ENCODE results near the gene ARRDC3. TPM values are rescaled to one million over a fixed set of nuclear protein-coding genes. Genes with fewer than 3 reads are reported as not detected.
A peak's percentile ranks its signal among the peaks of the same experiment; 100 is the strongest.

ARRDC3 gene
- total and polyA plus RNA-seq, 9 of the 15 experiments (the other 6 are each of a cell fraction or from before 2014, with no cell fraction given) = 15.3 to 58.1 (median 39.4) TPM

DNA sequence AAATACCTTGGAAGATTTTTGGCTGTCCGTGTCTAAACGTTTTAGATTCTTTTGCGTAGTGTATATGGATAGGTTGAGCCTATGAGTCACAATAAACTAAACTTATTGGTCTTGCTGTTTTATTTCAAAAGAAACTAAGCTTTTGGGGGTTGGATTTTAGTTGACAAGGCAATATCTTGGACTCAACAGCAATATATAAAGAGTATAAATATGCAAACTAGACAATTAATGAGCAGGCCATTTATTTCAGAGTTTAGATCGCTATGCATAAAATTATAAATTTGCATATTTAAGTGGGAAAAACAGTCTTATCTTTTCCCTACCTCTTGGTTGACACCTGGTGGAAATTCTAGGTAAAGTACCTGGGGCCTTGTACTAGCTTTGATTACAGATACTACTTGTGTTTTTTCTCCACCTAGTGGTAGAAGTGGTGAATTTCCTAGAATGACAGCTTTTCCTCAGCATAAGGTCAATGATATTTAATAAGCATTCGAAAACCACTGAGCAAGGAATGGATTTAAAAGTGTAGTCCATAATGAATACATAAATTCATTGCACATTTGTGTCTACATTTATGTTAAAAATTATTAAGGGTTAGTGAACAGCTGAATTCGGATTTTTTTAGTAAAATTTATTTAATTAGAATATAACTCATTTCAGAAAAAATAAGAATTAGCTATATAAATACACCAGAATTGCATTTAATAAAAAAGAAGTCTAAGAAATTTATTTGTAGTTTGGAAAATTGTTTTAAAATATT lies 1.7 kb upstream of the ARRDC3 start (continued):
- TF ChIP-seq, protein P1, sequence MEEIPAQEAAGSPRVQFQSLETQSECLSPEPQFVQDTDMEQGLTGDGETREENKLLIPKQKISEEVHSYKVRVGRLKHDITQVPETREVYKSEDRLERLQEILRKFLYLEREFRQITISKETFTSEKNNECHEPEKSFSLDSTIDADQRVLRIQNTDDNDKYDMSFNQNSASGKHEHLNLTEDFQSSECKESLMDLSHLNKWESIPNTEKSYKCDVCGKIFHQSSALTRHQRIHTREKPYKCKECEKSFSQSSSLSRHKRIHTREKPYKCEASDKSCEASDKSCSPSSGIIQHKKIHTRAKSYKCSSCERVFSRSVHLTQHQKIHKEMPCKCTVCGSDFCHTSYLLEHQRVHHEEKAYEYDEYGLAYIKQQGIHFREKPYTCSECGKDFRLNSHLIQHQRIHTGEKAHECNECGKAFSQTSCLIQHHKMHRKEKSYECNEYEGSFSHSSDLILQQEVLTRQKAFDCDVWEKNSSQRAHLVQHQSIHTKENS (CRISPR knock-in tag; IDR thresholded peaks at IDR 0.05) = no peak
- TF ChIP-seq CBFA2T3 (IDR thresholded peaks at IDR 0.05) (no peak), ZNF282 (CRISPR knock-in tag; IDR thresholded peaks at IDR 0.05) (no peak), RAD21 (CRISPR knock-in tag; conservative IDR thresholded peaks at IDR 0.05 in 1 of 2, IDR thresholded peaks at IDR 0.05 in 1 of 2) (peak; percentile 100), CREM (IDR thresholded peaks at IDR 0.05; ENCODE audit: low read depth) (0 out of 2 replicates have a peak, but pooled peaks have one; percentile 17), ZBTB8A (IDR thresholded peaks at IDR 0.05; ENCODE audit: partially characterized antibody) (no peak), FOXK2 (conservative IDR thresholded peaks at IDR 0.05 in 1 of 2, IDR thresholded peaks at IDR 0.05 in 1 of 2; ENCODE audit: low read depth in 2 of 2) (no peak), ZKSCAN3 (CRISPR knock-in tag; IDR thresholded peaks at IDR 0.05) (no peak), ELF4 (CRISPR knock-in tag; IDR thresholded peaks at IDR 0.05) (no peak), RB1 (IDR thresholded peaks at IDR 0.05; ENCODE audit: low read depth) (no peak), PURB (CRISPR knock-in tag; IDR thresholded peaks at IDR 0.05; ENCODE audit: low read depth) (no peak), HNRNPUL1 (IDR thresholded peaks at IDR 0.05; ENCODE audit: low read length) (no peak), TAF1 (IDR thresholded peaks at IDR 0.05; ENCODE audit: control insufficient read depth, extremely low read depth, insufficient read depth, low read length, severe bottlenecking) (no peak), HDAC1 (IDR thresholded peaks at IDR 0.05) (no peak), RBBP5 (IDR thresholded peaks at IDR 0.05; ENCODE audit: borderline replicate concordance, insufficient read depth, low read length, poor library complexity, severe bottlenecking) (no peak), ILF3 (IDR thresholded peaks at IDR 0.05; ENCODE audit: borderline replicate concordance) (no peak), TRIM24 (IDR thresholded peaks at IDR 0.05) (no peak), KHSRP (IDR thresholded peaks at IDR 0.05) (no peak), ZNF212 (CRISPR knock-in tag; IDR thresholded peaks at IDR 0.05) (no peak), ZNF140 (CRISPR knock-in tag; IDR thresholded peaks at IDR 0.05) (no peak), HEY1 (CRISPR knock-in tag; IDR thresholded peaks at IDR 0.05; ENCODE audit: borderline replicate concordance) (no peak), MBD2 (IDR thresholded peaks at IDR 0.05; ENCODE audit: borderline replicate concordance, low read depth) (no peak)
- TF ChIP-seq, protein P2, sequence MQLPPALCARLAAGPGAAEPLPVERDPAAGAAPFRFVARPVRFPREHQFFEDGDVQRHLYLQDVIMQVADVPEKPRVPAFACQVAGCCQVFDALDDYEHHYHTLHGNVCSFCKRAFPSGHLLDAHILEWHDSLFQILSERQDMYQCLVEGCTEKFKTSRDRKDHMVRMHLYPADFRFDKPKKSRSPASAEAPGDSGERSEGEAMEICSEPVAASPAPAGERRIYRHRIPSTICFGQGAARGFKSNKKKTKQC (CRISPR knock-in tag; IDR thresholded peaks at IDR 0.05) = no peak
- TF ChIP-seq, protein P3, sequence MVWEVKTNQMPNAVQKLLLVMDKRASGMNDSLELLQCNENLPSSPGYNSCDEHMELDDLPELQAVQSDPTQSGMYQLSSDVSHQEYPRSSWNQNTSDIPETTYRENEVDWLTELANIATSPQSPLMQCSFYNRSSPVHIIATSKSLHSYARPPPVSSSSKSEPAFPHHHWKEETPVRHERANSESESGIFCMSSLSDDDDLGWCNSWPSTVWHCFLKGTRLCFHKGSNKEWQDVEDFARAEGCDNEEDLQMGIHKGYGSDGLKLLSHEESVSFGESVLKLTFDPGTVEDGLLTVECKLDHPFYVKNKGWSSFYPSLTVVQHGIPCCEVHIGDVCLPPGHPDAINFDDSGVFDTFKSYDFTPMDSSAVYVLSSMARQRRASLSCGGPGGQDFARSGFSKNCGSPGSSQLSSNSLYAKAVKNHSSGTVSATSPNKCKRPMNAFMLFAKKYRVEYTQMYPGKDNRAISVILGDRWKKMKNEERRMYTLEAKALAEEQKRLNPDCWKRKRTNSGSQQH (CRISPR knock-in tag; IDR thresholded peaks at IDR 0.05) = no peak
- TF ChIP-seq, protein P4, sequence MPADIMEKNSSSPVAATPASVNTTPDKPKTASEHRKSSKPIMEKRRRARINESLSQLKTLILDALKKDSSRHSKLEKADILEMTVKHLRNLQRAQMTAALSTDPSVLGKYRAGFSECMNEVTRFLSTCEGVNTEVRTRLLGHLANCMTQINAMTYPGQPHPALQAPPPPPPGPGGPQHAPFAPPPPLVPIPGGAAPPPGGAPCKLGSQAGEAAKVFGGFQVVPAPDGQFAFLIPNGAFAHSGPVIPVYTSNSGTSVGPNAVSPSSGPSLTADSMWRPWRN (IDR thresholded peaks at IDR 0.05; ENCODE audit: low read depth) = no peak
